ENCODE results near the gene NXPH3.
"Not testable (repeated sequence)": the region's sequence is repeated elsewhere in the genome, so short reads cannot be mapped to it uniquely, and the experiment has no call there.

NXPH3 gene

GRCh38 chr17:49555495-49556222 lies 20.0 kb upstream of the NXPH3 start:
- DNase-seq, result no peak

- DNase-seq, result peak; percentile 68
Observed at GRCh38 chr17:49556223-49556943, 19.3 kb upstream of the NXPH3 start.

GRCh38 chr17:49557312-49558024 lies 18.2 kb upstream of the NXPH3 start:
- peak; percentile 7 for DNase-seq

- DNase-seq, result no peak
Observed at GRCh38 chr17:49564638-49565037, 11.0 kb upstream of the NXPH3 start.

GRCh38 chr17:49565948-49566491 lies 9.7 kb upstream of the NXPH3 start:
- DNase-seq, result no peak

GRCh38 chr17:49566668-49567071 lies 9.0 kb upstream of the NXPH3 start:
- DNase-seq, result no peak

- no peak for DNase-seq
Observed at GRCh38 chr17:49567104-49567521, 8.6 kb upstream of the NXPH3 start.

GRCh38 chr17:49567871-49568694 lies 7.6 kb upstream of the NXPH3 start:
- DNase-seq, result peak; percentile 73

- DNase-seq, result not testable (repeated sequence)
Observed at GRCh38 chr17:49568695-49569047, 7.0 kb upstream of the NXPH3 start.

- DNase-seq, result no peak
Observed at GRCh38 chr17:49570540-49571242, 5.0 kb upstream of the NXPH3 start.

GRCh38 chr17:49571283-49571682 lies 4.4 kb upstream of the NXPH3 start:
- no peak for DNase-seq

- DNase-seq, result no peak
Observed at GRCh38 chr17:49571764-49572163, 3.9 kb upstream of the NXPH3 start.

GRCh38 chr17:49572226-49572625 lies 3.4 kb upstream of the NXPH3 start:
- DNase-seq, result no peak

- DNase-seq, result no peak
Observed at GRCh38 chr17:49572806-49573420, 2.8 kb upstream of the NXPH3 start.

- DNase-seq, result no peak
Observed at GRCh38 chr17:49573510-49574322, 2.0 kb upstream of the NXPH3 start.

- no peak for DNase-seq
Observed at GRCh38 chr17:49574323-49574781, 1.3 kb upstream of the NXPH3 start.

- DNase-seq, result no peak
Observed at GRCh38 chr17:49574945-49575678, 559 bp upstream of the NXPH3 start.

- no peak for DNase-seq
Observed at GRCh38 chr17:49576088-49576916, 631 bp downstream of the NXPH3 start.

Data from stimulated activated naive CD4-positive, alpha-beta T cell treated with Interleukin-2 at 50 U/mL for 16 hours (primary cell).